LNCAP (cell line): ENCODE results near the gene DLEC1.

ENCODE experiments used
- TF ChIP-seq, protein P1 (sequence below): fragments of 450-650 bp; IDR thresholded peaks from 2 replicates; pipeline ENCODE4 v1.5.1; 2017; ENCODE audit warnings: mild to moderate bottlenecking

Gene DLEC1

DNA sequence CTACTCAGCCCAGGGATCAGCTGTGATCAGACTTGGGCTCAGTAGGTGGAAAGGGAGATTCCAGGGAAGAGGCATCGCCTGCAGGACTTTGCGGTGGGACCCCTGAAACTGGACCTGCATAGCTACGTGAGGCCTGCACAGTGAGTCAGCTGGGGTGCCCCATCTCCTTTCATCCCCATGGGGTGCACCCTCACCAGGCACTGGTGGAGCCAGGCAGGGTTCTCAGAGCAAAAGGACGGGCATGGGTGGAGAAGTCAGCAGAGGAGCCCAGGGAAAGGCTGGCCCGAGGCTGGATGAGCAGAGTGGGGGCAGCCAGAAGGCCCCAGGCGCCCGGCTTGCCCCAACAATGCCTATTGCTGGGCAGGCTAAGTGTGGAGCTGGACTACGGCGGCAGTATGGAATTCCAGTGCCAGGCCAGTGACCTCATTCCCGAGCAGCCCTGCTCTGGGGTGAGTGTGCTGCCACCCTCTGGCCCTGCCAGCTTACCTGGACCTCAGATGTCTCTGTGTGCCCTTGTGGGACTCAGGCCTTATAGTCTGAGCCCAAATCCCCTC lies 78.2 kb downstream of the DLEC1 start:
- TF ChIP-seq, protein P1, sequence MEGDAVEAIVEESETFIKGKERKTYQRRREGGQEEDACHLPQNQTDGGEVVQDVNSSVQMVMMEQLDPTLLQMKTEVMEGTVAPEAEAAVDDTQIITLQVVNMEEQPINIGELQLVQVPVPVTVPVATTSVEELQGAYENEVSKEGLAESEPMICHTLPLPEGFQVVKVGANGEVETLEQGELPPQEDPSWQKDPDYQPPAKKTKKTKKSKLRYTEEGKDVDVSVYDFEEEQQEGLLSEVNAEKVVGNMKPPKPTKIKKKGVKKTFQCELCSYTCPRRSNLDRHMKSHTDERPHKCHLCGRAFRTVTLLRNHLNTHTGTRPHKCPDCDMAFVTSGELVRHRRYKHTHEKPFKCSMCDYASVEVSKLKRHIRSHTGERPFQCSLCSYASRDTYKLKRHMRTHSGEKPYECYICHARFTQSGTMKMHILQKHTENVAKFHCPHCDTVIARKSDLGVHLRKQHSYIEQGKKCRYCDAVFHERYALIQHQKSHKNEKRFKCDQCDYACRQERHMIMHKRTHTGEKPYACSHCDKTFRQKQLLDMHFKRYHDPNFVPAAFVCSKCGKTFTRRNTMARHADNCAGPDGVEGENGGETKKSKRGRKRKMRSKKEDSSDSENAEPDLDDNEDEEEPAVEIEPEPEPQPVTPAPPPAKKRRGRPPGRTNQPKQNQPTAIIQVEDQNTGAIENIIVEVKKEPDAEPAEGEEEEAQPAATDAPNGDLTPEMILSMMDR, result no peak

DNA sequence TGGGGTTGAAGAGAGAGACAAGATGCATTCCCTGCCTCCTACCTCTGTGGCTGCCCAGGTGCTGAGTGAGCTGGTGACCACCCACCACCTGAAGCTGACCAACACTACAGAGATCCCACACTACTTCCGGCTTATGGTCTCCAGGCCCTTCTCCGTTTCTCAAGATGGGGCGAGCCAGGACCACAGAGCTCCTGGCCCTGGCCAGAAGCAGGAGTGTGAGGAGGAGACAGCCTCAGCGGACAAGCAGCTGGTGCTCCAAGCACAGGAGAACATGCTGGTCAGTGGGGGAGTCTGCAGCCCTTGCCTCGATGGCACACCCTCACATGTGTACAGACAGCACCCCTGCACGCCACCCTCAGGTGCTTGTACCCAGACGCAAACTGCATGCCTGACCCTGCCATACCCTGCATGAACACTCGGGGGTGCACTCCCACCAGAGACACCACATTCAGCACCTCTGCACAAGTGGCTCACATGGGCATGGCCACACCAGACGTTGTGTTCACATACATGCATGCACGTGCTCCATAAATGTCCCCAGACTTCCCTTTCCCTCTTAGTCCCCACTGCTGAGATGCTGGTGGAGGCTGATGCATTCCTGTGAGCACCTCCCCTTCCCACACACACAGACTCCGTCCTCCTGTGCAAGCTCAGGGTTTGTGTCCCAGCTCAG lies 78.9 kb downstream of the DLEC1 start:
- TF ChIP-seq, protein P1, result peak; percentile 63

DNA sequence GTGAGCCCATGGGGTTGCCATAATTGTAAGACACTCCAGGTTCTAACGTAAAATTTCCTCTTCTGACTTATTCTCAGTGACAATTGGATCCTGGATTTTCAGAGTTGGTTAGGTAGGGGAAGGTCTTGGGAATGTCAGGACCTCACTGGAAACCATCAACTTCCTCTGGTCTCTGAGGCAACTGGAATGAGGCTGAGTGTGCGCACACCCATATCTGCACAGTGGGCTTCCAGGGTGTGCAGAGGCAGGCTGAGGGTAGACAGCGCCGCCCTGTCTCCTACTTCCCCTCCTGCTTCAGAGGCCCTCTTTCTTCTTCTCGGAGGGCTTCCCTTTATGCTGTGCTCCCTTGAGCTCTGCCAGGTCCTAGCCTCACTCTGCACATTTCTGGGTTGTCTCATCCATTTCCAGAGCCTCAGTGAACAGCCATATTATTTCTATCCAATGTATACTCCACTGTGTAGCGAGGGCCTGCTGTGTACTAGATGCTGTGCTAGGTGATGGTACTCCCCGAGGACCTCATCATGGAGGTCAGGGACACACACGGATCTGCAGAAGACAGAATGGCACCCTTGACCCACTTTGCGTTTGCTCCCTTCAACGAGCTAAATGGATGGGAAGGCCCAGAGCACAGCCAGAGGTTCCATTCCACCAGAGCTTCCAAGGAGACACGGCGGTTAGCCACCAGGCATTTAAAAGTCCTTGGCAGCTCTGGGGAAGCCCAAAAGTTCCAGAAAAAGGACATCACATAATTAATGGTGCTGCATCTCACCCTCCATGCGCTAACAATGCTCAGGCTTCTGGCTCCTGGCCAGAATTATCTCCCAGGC lies 79.6 kb downstream of the DLEC1 start:
- TF ChIP-seq, protein P1, result no peak

DNA sequence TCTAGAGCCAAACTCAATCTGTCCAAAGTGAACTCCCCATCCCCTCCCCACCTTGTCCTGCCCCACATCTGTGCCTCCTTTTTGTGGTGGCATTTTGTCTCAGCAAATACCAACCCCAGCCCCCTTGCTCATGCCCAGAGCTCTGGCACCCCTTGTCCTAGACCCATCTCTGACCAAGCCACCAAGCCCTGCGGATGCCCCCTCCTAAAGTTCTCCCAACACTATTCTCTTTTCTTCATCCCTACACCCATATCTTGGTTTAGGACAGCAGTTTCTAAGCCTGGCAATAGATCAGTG lies 80.2 kb downstream of the DLEC1 start:
- TF ChIP-seq, protein P1, result no peak

DNA sequence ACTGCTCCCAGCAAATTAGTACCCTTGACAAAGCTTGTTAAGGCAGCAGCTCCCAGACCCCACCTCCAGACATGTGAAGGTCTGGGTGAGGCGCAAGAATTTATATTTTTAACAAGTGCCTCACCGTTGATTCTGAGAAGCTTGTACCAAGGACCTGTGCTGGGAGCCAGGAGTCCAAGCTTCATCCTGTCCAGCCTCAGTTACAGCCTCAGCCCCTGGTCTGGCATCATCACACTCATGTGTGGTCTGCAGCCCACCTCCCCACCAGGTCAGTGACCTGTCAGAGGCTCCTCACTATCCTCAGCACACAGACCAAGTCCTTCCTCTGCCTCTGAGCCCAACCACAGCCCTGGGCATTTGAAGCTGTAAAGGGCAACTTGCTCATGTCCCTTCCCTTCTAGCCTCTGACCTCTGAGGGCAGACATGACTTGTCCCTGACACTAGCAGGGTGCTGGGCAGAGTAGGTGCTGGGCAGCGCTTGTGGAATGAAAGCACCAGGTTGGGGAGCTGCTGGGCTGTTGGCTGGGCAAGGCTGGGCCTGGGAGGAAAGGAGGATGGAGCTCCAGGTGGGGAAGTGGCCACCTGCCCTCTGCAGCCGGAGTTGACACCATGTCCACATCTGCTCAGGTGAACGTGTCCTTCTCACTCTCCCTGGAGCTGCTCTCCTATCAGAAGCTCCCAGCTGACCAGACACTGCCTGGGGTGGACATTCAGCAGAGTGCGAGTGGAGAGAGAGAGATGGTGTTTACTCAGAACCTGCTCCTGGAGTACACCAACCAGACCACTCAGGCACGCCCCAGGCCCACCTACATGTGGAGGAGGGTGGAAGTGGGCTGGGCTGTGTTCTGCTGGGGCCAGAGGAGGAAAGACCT lies 81.0 kb downstream of the DLEC1 start:
- TF ChIP-seq, protein P1, result no peak

DNA sequence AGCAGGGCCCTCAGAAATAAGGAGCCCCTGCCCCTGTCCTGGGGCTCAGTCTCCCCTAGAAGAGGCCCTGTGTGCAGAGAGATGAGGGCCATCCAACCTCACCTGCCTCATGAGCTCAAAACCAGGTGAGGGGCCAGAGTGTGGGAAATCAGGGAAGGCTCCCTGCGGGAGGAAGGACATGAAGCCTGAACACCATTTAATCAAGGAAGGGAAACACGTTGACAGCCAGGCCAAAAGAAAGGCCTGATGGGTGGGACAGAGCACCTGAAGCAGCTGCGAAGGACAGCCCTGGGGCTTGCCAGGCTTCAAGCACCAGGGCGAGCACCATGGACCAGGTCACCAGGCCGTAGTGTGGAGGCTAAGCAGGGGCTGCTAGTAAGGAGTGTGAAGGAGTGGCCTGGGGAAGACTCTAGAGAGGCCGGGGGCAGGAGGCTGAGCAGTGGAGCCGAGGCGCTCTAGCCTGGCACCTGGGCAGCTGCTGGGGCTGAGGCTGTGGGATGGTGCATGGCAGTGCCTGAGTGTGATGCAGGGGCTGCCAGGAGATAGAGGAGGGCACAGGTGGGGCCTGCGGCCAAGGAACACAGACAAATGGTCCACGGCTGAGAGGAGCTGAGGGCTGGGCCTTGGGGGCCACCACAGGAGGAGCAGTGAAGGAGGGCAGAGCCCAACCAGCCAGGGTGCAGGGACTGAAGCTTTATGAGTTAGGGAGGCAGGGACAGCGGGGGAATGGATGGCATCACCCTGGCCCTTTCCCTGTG lies 81.9 kb downstream of the DLEC1 start:
- TF ChIP-seq, protein P1, result no peak

DNA sequence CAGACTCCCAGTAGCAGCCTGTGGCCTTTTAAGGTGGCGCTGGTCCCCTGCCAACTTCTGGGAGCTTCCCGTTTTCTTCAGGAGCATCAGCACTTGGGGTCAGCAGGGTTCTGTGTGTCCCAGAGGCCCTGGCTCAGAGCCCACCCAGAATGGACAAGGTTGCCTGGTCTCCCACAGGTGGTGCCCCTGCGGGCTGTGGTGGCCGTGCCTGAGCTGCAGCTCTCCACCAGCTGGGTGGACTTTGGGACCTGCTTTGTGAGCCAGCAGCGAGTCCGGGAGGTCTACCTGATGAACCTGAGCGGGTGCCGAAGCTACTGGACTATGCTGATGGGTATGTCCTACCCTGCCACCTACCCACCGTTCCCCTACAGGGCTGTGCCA lies 82.4 kb downstream of the DLEC1 start:
- TF ChIP-seq, protein P1, result no peak
